Ectodermal cell (in vitro differentiated cells): ENCODE data around the gene UBE2B.

Source experiments
- H3K27ac ChIP-seq: 2 replicates; pipeline ENCODE4 v1.7.0; 2013; ENCODE audit warnings: mild to moderate bottlenecking, low read depth, low read length; ENCODE audit not compliant: insufficient read depth, poor library complexity, severe bottlenecking
- H3K27me3 ChIP-seq: 2 replicates; pipeline ENCODE4 v1.7.0; 2013; ENCODE audit warnings: mild to moderate bottlenecking, low read length; ENCODE audit not compliant: insufficient read depth, control insufficient read depth, poor library complexity, severe bottlenecking
- H3K36me3 ChIP-seq: one replicate; pipeline ENCODE4 v1.7.0; 2013; ENCODE audit warnings: low read length; ENCODE audit not compliant: control insufficient read depth, insufficient read depth
- H3K4me1 ChIP-seq: one replicate; pipeline ENCODE4 v1.7.0; 2013; ENCODE audit warnings: low read length; ENCODE audit not compliant: control insufficient read depth, insufficient read depth
- H3K4me3 ChIP-seq: 2 replicates; pipeline ENCODE4 v1.7.0; 2013; ENCODE audit warnings: low read depth, low read length, control low read depth; ENCODE audit not compliant: insufficient read depth
- H3K9me3 ChIP-seq: 2 replicates; pipeline ENCODE4 v1.7.0; 2013; ENCODE audit warnings: mild to moderate bottlenecking, low read length, moderate library complexity; ENCODE audit not compliant: control insufficient read depth
- WGBS, 2 experiments: methylation state at CpG; one replicate each; pipeline ENCODE4 v1.1.7; 2013; ENCODE audit warnings: missing lambda C conversion rate in 2 of 2; 5-methylcytosine and 5-hydroxymethylcytosine counted together

UBE2B gene

GRCh38 chr5:134396274-134396673 lies 24.9 kb downstream of the UBE2B start:
- Histone ChIP-seq H3K9me3 (no peaks in the 10 kb centered on the region), H3K27me3 (no peaks in the 10 kb centered on the region), H3K4me1 (no peaks in the 10 kb centered on the region), H3K4me3 (no peak overlapping the region), H3K27ac (no peak overlapping the region), H3K36me3 (peaks cover 21% of the 10 kb centered on the region)
- WGBS, 2 experiments, result 91 to 98% methylated on average over 4 of the region's 4 CpGs

- 87 to 95% methylated on average over 2 of the region's 2 CpGs for WGBS, 2 experiments
- no peak overlapping the region for H3K4me3 ChIP-seq
- H3K36me3 ChIP-seq, result peaks cover 17% of the 10 kb centered on the region
- H3K4me1 ChIP-seq, result no peaks in the 10 kb centered on the region
- no peak overlapping the region for H3K27ac ChIP-seq
- no peaks in the 10 kb centered on the region for H3K9me3 ChIP-seq
- H3K27me3 ChIP-seq, result no peaks in the 10 kb centered on the region
These were observed 25.8 kb downstream of the UBE2B start for GRCh38 chr5:134397196-134397595.

GRCh38 chr5:134398609-134399155 lies 27.3 kb downstream of the UBE2B start:
- no peak overlapping the region for H3K27ac ChIP-seq
- no peaks in the 10 kb centered on the region for H3K9me3 ChIP-seq
- peaks cover 9% of the 10 kb centered on the region for H3K36me3 ChIP-seq
- no peaks in the 10 kb centered on the region for H3K4me1 ChIP-seq
- WGBS, 2 experiments, result 95 to 98% methylated on average over 2 of the region's 2 CpGs
- H3K27me3 ChIP-seq, result no peaks in the 10 kb centered on the region
- H3K4me3 ChIP-seq, result no peak overlapping the region

GRCh38 chr5:134403951-134404350 lies 32.6 kb downstream of the UBE2B start:
- Histone ChIP-seq H3K4me1 (no peaks in the 10 kb centered on the region), H3K4me3 (no peak overlapping the region), H3K36me3 (peaks cover 10% of the 10 kb centered on the region), H3K27me3 (no peaks in the 10 kb centered on the region), H3K27ac (no peak overlapping the region), H3K9me3 (no peaks in the 10 kb centered on the region)
- 97 to 98% methylated on average over 5 of the region's 5 CpGs for WGBS, 2 experiments

- Histone ChIP-seq H3K4me3 (no peak overlapping the region), H3K36me3 (peaks cover 14% of the 10 kb centered on the region), H3K27me3 (no peaks in the 10 kb centered on the region), H3K9me3 (no peaks in the 10 kb centered on the region), H3K4me1 (peaks cover 10% of the 10 kb centered on the region), H3K27ac (no peak overlapping the region)
- WGBS, 2 experiments, result 89 to 92% methylated on average over 1 of the region's 1 CpG
These were observed 35.0 kb downstream of the UBE2B start for GRCh38 chr5:134406390-134406789.

GRCh38 chr5:134409321-134409720 lies 38.0 kb downstream of the UBE2B start:
- Histone ChIP-seq H3K36me3 (peaks cover 14% of the 10 kb centered on the region), H3K4me3 (no peak overlapping the region), H3K27ac (no peak overlapping the region), H3K9me3 (no peaks in the 10 kb centered on the region), H3K27me3 (no peaks in the 10 kb centered on the region), H3K4me1 (peaks cover 17% of the 10 kb centered on the region)
- 95 to 99% methylated on average over 6 of the region's 6 CpGs for WGBS, 2 experiments

GRCh38 chr5:134410822-134411221 lies 39.5 kb downstream of the UBE2B start:
- Histone ChIP-seq H3K27ac (no peak overlapping the region), H3K36me3 (peaks cover 13% of the 10 kb centered on the region), H3K4me1 (peaks cover 17% of the 10 kb centered on the region), H3K9me3 (no peaks in the 10 kb centered on the region), H3K4me3 (peak overlapping the region; percentile 86), H3K27me3 (no peaks in the 10 kb centered on the region)
- 71 to 73% methylated on average over 4 of the region's 4 CpGs for WGBS, 2 experiments

GRCh38 chr5:134411228-134411545 lies 39.8 kb downstream of the UBE2B start:
- Histone ChIP-seq H3K4me3 (peak overlapping the region; percentile 86), H3K9me3 (no peaks in the 10 kb centered on the region), H3K27me3 (no peaks in the 10 kb centered on the region), H3K36me3 (peaks cover 10% of the 10 kb centered on the region), H3K27ac (peak overlapping the region; percentile 5), H3K4me1 (peaks cover 17% of the 10 kb centered on the region)
- 1 to 12% methylated on average over 7 to 9 of the region's 9 CpGs for WGBS, 2 experiments

GRCh38 chr5:134411546-134412266 lies 40.3 kb downstream of the UBE2B start, which contains the start of gene CDKN2AIPNL:
Gene CDKN2AIPNL, minus strand, starts transcription at chr5:134411881. Its CDS starts 27 bp downstream, at chr5:134411854.
- H3K4me3 ChIP-seq, result peak within 1 kb of the TSS; percentile 86
- peaks cover 17% of the 10 kb centered on the region for H3K4me1 ChIP-seq
- peak within 1 kb of the TSS; percentile 5 for H3K27ac ChIP-seq
- H3K27me3 ChIP-seq, result no peaks in the 10 kb centered on the region
- 6% methylated on average over 61 of the region's 61 CpGs for WGBS, 2 experiments
- H3K9me3 ChIP-seq, result no peaks in the 10 kb centered on the region
- H3K36me3 ChIP-seq, result peaks cover 8% of the 10 kb centered on the region

GRCh38 chr5:134413046-134413445 lies 41.7 kb downstream of the UBE2B start:
- no peaks in the 10 kb centered on the region for H3K27me3 ChIP-seq
- no peak overlapping the region for H3K4me3 ChIP-seq
- peaks cover 17% of the 10 kb centered on the region for H3K4me1 ChIP-seq
- 95 to 97% methylated on average over 2 of the region's 2 CpGs for WGBS, 2 experiments
- H3K27ac ChIP-seq, result no peak overlapping the region
- peaks cover 8% of the 10 kb centered on the region for H3K36me3 ChIP-seq
- no peaks in the 10 kb centered on the region for H3K9me3 ChIP-seq
